GM21447 (cell line): Measurements from ENCODE around the gene ITGA8.
"Not testable (repeated sequence)": the region's sequence is repeated elsewhere in the genome, so short reads cannot be mapped to it uniquely, and the experiment has no call there.

Experiments
- ATAC-seq: cut with Tn5 transposase; IDR thresholded peaks from one replicate; pipeline ENCODE4 v1.9.1; 2021; ENCODE audit not compliant: unreplicated experiment

ITGA8 gene

GRCh38 chr10:15562578-15562977, 157.1 kb downstream of the ITGA8 start:
- no peak for ATAC-seq

- no peak for ATAC-seq
These were observed 157.6 kb downstream of the ITGA8 start for GRCh38 chr10:15562116-15562515.

- no peak for ATAC-seq
These were observed 161.6 kb downstream of the ITGA8 start for GRCh38 chr10:15558136-15558535.

- ATAC-seq, result not testable (repeated sequence)
These were observed 162.6 kb downstream of the ITGA8 start for GRCh38 chr10:15557168-15557567.

- ATAC-seq, result no peak
These were observed 168.8 kb downstream of the ITGA8 start for GRCh38 chr10:15550950-15551349.

- no peak for ATAC-seq
These were observed 171.4 kb downstream of the ITGA8 start for GRCh38 chr10:15548331-15548730.

- no peak for ATAC-seq
These were observed 173.1 kb downstream of the ITGA8 start for GRCh38 chr10:15546606-15547005.

GRCh38 chr10:15545884-15546283, 173.8 kb downstream of the ITGA8 start:
- ATAC-seq, result no peak

GRCh38 chr10:15545266-15545665, 174.5 kb downstream of the ITGA8 start:
- no peak for ATAC-seq

GRCh38 chr10:15543994-15544393, 175.7 kb downstream of the ITGA8 start:
- no peak for ATAC-seq

- ATAC-seq, result no peak
These were observed 176.9 kb downstream of the ITGA8 start for GRCh38 chr10:15542817-15543216.

- ATAC-seq, result no peak
These were observed 178.3 kb downstream of the ITGA8 start for GRCh38 chr10:15541376-15541775.

- ATAC-seq, result no peak
These were observed 179.0 kb downstream of the ITGA8 start for GRCh38 chr10:15540727-15541126.

GRCh38 chr10:15539262-15539661, 180.5 kb downstream of the ITGA8 start:
- ATAC-seq, result no peak

GRCh38 chr10:15534928-15535538, 184.7 kb downstream of the ITGA8 start:
- ATAC-seq, result not testable (repeated sequence)

GRCh38 chr10:15531927-15532722, 187.6 kb downstream of the ITGA8 start:
- ATAC-seq, result no peak

GRCh38 chr10:15528859-15529239, 190.9 kb downstream of the ITGA8 start:
- no peak for ATAC-seq

GRCh38 chr10:15526754-15527153, 193.0 kb downstream of the ITGA8 start:
- no peak for ATAC-seq

- ATAC-seq, result no peak
These were observed 198.3 kb downstream of the ITGA8 start for GRCh38 chr10:15521328-15521903.

- no peak for ATAC-seq
These were observed 201.5 kb downstream of the ITGA8 start for GRCh38 chr10:15518250-15518649.

GRCh38 chr10:15516256-15517085, 203.3 kb downstream of the ITGA8 start:
- no peak for ATAC-seq
